SH-SY5Y (cell line): ENCODE measurements around the gene TARDBP.

Source experiments
- GATA2 ChIP-seq: IDR thresholded peaks from 2 replicates; pipeline ENCODE4 v1.6.1; 2011; ENCODE audit warnings: mild to moderate bottlenecking, low read depth, low read length
- GATA3 ChIP-seq: IDR thresholded peaks from 2 replicates; pipeline ENCODE4 v1.6.1; 2011; ENCODE audit warnings: low read depth, mild to moderate bottlenecking, low read length, moderate library complexity

TARDBP gene

DNA sequence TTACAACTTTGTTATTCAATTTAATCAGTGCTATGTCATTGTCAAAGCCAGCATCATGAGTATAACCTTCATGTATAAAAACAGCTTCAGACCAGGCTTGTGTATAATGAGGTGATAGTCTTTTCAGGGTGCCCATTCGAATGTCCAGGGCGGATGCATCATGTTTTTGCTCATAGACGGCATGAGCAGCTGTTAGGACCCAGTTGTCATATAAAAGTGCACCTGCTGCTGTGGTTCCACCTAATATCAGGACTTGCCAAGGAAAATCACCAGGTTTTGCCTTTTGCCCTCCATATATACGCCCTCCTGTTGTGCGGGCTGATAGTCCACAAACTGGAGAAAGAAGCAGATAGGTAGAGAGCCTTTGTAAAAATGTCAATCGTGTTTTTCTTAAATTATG, 14.9 kb downstream of the TARDBP start:
- TF ChIP-seq GATA2 (no peak), GATA3 (no peak)

DNA sequence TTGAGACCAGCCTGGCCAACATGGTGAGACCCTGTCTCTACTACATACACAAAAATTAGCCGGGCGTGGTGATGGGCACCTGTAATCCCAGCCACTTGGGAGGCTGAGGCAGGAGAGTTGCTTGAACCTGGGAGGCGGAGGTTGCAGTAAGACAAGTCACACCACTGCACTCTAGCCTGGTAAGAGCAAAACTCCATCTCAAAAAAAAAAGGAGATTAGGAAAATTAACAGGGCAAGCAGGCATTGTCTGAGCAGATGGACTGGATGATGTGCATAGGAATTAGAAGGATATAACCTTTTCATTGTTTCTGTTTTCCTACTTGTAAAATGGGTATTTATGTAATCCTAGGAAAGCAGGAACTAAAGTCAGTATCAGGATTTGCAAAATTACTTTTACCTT, 15.6 kb downstream of the TARDBP start:
- no peak for TF ChIP-seq GATA2
- no peak for TF ChIP-seq GATA3

DNA sequence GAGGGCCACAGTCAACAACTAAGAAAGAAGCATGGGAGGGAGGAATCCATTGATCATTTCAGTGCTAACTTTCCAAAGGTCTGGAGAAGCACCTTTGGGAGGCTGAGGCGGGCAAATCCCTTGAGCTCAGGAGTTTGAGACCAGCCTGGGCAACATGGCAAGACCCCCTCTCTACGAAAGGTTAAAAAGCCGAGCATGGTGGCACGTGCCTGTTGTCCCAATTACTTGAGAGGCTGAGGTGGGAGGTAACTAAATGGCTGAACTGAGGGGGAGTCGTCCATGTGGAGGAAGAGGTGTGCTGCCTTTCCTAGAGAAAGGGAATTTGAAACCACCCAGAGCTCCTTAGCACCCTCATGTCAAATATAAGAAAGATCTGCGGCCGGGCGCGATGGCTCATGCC, 18.4 kb downstream of the TARDBP start:
- TF ChIP-seq GATA3 (no peak), GATA2 (no peak)

DNA sequence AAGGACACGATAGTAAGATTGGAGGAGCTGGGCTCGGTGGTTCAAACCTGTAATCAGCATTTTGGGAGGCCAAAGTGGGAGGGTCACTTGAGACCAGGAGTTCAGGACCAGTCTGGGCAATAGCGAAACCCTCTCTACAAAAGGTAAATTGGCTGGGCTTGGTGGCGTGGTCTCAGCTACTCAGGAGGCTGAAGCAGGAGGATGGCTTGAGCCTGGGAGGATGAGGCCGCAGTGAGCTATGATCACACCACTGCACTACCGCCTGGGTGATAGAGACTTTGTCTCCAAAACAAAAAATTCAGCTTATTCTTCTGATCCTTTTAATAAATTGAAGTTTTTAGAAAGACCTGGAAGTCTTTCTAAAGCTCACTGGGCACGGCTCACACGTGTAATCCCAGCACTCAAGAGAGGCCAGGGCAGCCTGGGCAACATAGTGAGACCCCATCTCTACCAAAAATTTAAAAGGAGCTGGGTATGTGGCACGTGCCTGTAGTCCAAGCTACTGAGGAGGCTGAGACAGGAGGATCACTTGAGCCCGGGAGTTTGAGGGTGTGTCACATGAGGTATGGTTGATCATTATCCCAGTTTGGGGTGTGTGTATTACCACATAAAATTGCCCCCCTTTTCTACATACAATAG, 19.3 kb downstream of the TARDBP start:
- no peak for TF ChIP-seq GATA2
- no peak for TF ChIP-seq GATA3

DNA sequence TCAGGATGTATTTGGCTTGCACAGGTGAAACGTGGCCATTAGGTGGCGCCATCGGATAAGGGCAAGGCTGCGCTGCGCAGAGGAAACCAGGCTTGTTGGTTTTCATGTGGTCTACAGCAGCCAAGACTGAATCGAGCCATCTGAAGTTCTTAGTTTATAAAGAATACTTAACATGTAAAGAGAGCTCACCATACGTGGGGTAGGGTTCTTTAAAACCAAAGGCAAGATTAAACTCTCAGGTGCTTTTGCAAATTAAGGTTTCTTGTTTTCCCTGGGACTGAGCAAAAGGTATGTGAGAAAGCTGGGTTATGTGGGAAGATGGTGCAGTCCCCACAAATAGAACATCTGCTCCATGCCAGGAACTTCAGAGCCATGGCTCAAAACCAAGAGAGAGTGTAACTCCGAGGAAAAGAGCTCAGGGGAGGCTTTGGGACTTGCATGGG, 25.3 kb downstream of the TARDBP start:
- no peak for TF ChIP-seq GATA2

DNA sequence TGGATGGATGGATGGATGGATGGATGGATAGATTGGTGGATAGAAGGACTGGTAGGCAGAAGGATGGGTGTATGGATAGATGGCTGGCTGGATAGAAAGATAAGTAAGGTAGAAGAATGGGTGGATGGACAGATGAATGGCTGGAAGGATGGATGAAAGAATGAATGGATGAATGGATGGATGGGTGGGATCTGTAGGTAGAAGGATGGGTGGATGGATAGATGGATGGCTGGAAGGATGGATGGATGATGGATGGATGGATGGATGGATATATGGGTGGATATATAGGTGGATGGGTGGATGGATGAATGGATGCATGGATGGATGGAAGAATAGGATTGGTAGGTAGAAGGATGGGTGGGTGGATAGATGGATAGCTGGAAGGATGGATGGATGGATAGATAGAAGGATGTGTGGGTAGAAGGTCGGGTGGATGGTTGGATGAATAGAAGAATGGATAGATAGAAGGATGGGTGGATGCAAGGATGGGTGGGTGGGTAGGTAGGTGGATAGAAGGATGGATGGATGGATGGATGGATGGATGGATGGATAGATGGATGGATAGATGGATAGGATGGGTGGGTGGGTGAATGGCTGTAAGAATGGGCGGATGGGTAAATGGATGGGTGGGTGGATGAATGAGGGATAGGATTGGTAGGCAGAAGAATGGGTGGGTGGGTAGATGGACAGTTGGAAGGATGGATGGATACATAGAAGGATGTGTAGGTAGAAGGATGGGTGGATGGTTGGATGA, 27.1 kb downstream of the TARDBP start:
- TF ChIP-seq GATA3 (no peak), GATA2 (no peak)

DNA sequence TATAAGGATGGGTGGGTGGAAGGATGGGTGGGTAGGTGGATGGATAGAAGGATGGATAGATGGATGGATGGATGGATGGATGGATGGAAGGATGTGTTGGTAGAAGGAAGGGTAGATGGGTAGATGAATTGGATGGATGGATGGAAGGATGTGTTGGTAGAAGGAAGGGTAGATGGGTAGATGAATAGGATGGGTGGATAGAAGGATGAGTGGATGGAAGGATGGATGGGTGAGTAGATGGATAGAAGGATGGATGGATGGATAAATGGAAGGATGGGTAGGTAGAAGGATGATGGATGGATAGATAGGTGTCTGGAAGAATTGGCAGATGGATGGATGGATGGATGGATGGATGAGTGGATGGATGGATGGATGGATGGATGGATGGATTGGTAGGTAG, 28.6 kb downstream of the TARDBP start:
- TF ChIP-seq GATA2 (no peak), GATA3 (no peak)

DNA sequence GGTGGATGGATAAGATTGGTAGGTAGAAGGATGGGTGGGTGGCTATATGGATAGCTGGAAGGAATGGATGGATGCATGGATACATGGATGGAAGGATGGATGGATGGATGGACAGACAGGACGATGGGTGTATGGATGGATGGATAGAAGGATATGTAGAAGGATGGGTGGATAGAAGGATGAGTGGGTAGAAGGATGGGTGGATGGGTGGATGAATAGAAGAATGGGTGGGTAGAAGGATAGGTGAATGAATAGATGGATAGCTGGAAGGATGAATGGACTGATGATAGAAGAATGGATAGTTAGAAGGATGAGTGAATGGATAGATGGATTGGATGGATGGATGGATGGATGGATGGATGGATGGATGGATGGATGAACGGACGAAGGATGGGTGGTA, 29.6 kb downstream of the TARDBP start:
- TF ChIP-seq GATA3 (no peak), GATA2 (no peak)

DNA sequence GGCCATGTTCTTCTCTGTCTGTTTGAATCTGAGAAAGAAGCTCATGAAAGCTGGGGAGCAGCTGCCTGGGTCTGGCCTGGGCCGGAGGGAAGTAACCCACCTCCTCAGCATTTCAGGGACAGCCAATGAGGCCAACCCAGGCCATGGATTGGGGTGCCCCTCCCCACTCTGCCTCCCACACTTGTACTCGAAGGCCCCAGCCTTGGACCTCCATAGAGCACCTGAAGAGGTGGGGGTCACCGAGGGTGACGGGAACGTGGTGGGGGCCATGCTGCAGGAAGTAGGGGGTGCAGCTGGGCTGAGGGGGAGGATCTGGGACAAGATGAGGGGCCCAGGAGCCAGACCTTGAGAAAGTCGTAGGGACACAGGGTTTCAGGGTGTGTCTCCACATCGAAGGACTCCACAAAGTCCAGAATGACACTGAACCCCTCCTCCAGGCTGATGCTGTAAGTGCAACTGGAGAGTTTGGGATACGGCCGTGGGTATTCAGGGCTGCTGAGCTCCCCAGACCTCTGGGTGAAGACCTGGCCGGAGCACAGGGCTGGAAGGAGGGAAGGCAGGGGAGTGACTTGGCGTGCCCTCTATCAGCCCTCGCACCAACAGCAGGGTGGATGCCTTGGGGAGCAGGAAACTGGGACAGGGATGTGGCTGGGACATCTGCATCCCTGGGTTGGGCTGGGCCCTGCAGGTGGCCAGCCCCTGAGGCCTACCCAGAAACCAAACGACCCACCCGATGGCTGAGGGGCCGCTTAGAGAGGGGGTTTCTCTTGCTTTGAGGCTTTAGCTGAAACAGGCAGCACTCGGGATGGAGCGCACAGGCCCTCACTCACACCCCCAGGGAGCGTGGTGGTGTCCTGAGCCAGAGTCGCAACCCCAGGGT, 30.8 kb downstream of the TARDBP start:
- no peak for TF ChIP-seq GATA2
- TF ChIP-seq GATA3 = no peak

DNA sequence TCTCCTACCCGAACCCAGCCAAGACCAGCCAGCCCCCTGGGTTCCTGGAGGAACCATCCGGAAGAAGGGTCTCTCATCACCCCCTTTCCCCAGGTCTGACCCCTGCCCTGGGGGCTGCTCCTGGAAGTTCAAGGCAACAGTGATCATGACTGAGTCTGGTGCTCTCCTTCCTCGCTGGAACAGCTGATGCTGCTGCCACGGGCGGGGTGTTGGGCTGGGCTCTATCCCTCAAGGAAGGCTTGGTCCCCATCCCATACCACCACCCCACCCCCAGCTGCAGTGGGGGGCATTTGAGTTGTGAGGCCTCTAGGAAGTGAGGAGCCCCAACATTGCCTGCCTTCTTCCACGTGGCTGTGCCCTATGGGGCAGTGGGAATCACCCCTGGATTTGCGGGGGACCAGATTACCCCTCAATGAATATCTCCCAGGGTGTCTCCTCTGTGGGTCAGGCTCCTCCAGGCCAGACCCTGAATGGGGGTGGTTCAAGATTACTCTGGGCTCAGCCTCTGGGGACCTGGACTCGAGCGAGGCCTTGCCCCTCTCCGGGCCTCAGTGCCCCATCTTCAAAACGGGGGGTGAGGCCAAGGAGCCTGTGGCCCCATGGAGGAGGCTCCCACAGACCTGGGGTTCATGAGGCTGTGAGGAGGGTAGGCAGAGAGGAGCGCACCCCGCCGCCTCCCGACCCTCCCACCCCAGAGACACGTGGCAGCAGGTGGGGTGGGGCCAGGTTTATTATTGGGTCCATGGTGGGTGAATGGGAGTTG, 31.8 kb downstream of the TARDBP start:
- TF ChIP-seq GATA3 = no peak
- TF ChIP-seq GATA2 = no peak

DNA sequence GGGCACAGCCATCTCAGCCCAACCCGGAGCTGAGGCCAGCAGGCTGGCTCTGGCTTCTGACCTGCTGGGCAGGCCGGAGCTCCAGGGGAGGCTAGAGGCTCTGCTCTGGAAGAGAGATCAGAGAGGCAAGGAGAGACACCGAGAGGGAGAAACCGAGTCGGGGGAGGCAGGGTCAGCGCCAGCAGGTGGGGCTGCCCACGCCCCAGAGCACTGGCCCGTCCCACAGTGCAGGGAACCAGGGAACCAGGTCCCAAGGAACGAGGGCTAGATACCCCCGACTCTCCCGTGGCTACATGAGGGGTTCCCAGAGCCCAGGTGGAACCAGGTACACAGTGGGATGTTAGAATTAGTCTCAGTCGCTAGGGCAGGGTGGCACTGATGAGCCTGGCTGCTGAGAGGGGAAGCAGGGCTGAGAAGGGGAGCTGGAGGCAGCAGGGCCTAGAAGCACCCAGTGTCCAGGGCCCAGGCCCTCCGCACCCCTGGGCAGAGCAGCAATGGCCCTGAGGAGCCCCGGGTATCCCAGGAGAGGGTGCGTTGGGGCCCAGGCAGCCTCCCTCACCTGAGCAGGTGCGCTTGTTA, 32.5 kb downstream of the TARDBP start:
- TF ChIP-seq GATA3 = no peak
- TF ChIP-seq GATA2 = no peak

DNA sequence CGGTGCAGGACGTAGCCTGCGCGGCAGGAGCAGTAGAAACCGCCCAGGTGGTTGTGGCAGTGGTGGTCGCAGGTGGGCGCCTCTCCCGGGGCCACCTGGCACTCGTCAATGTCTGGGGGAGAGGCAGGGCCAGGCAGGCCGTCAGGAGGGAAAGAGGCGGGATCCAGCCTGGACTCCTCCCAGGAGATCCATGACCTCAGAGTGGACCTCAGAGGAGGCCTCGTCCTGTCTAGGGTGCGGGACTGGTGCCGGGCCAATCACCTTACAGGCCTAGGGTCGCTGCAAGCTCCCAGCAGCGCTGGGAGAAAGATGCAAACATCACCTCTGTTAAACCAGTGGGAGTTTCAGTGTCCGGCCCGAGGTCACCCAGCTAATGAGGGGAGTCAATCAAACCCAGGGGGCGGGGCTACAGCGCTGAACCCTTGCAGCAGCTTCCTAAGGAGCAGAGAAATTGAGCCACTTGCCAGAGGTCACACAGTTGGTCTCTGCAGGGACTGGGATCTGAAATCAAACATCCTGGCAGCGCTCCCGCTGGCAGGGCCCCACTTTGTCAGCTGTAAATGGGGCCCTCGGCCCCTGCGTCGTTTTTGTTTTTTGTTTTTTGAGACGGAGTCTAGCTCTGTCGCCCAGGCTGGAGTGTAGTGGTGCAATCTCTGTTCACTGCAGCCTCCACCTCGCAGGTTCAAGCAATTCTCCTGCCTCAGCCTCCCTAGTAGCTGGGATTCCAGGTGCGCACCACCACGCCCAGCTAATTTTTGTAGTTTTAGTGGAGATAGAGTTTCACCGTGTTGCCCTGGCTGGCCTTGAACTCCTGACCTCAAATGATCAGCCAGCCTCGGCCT, 33.2 kb downstream of the TARDBP start:
- TF ChIP-seq GATA3 = no peak
- no peak for TF ChIP-seq GATA2

DNA sequence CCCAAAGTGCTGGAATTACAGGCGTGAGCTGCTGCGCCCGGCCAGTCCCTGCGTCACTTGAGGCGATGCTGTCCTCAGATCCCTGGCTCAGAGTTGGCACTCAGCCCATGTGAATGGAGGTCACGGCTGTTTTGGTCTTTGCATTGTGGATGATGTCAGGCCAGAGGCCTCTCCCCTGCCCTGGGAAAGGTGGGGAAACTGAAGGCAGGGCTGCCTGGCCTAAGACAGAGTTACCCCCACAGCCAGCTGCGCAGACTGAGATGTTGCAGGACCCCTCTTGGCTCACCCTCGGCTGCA, 33.8 kb downstream of the TARDBP start:
- TF ChIP-seq GATA2 (no peak), GATA3 (no peak)
